HEK293 (cell line): Measurements from ENCODE around the gene ZNF354C.

Experiments used
- ZBTB17 ChIP-seq: fragments of 450-650 bp; formaldehyde crosslinking; IDR thresholded peaks from 2 replicates; pipeline ENCODE4 v1.5.1; 2016; ENCODE audit warnings: missing biosample characterization, missing genetic modification characterization
- ZNF37A ChIP-seq: fragments of 450-650 bp; IDR thresholded peaks from 2 replicates; pipeline ENCODE4 v1.5.1; 2018; ENCODE audit warnings: missing biosample characterization, missing genetic modification characterization
- ZNF629 ChIP-seq: fragments of 450-650 bp; formaldehyde crosslinking; IDR thresholded peaks from 2 replicates; pipeline ENCODE4 v1.5.1; 2017; ENCODE audit warnings: missing biosample characterization, missing genetic modification characterization
- TF ChIP-seq, protein P1 (sequence below): fragments of 450-650 bp; formaldehyde crosslinking; IDR thresholded peaks from 2 replicates; pipeline ENCODE4 v1.5.1; 2016; ENCODE audit warnings: missing biosample characterization, missing genetic modification characterization

DNA sequence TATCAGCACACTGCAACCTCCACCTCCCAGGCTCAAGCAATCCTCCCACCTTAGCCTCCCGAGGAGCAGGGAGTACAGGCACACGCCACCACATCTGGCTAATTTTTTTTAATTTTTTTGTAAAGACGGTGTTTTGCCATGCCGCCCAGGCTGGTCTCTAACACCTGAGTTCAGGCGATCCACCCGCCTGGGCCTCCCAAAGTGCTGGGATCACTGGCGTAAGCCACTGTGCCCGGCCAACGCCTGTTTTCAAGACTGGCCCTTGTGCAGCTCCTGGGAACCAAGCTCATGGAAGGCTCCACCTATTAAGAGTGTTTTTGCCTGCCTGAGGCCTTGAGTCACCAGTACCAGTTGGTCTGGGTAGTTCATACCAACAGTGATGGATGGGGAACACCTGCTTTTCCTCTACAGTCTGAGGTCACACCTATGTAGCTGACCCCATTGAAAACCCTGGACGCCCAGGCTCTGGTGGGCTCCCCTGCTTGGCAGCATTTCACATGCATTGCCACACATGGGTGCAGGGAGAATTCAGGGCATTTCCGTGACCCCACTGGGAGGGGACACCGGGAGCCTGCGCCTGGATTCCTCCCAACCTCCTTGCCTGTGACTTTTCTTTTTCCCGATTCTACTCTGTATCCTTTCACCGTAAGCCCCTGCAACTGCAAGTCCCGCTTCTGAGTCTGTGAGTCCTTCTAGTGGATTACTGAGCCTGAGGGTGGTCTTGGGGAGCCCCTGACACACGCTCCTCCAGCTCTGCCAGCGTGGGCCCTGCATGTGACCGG, 63.5 kb downstream of the ZNF354C start:
- TF ChIP-seq, protein P1, sequence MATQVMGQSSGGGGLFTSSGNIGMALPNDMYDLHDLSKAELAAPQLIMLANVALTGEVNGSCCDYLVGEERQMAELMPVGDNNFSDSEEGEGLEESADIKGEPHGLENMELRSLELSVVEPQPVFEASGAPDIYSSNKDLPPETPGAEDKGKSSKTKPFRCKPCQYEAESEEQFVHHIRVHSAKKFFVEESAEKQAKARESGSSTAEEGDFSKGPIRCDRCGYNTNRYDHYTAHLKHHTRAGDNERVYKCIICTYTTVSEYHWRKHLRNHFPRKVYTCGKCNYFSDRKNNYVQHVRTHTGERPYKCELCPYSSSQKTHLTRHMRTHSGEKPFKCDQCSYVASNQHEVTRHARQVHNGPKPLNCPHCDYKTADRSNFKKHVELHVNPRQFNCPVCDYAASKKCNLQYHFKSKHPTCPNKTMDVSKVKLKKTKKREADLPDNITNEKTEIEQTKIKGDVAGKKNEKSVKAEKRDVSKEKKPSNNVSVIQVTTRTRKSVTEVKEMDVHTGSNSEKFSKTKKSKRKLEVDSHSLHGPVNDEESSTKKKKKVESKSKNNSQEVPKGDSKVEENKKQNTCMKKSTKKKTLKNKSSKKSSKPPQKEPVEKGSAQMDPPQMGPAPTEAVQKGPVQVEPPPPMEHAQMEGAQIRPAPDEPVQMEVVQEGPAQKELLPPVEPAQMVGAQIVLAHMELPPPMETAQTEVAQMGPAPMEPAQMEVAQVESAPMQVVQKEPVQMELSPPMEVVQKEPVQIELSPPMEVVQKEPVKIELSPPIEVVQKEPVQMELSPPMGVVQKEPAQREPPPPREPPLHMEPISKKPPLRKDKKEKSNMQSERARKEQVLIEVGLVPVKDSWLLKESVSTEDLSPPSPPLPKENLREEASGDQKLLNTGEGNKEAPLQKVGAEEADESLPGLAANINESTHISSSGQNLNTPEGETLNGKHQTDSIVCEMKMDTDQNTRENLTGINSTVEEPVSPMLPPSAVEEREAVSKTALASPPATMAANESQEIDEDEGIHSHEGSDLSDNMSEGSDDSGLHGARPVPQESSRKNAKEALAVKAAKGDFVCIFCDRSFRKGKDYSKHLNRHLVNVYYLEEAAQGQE (tag by site-specific recombination) = no peak
- TF ChIP-seq ZBTB17 (tag by site-specific recombination) = no peak
- no peak for TF ChIP-seq ZNF37A (tag by site-specific recombination)
- TF ChIP-seq ZNF629 (tag by site-specific recombination) = no peak
